ENCODE measurements around the gene RHOC.

GRCh38 chr1:112697781-112698201 lies 9.1 kb downstream of the RHOC start:
- no peak for TF ChIP-seq TAF1 (conservative IDR thresholded peaks at IDR 0.05)
- TF ChIP-seq CTCF (IDR thresholded peaks at IDR 0.05; ENCODE audit: low read depth, low read length, missing input control): no peak
- TF ChIP-seq ATF3 (IDR thresholded peaks at IDR 0.05): no peak
- TF ChIP-seq REST (IDR thresholded peaks at IDR 0.05): no peak
- TF ChIP-seq FOXA1 (IDR thresholded peaks at IDR 0.05): no peak
- no peak for TF ChIP-seq YY1 (IDR thresholded peaks at IDR 0.05)
- no peak for TF ChIP-seq EGR1 (IDR thresholded peaks at IDR 0.05; ENCODE audit: low read depth in 2 of 2)
- no peak for TF ChIP-seq HNF4G (IDR thresholded peaks at IDR 0.05)
- no peak for TF ChIP-seq ZBTB33 (IDR thresholded peaks at IDR 0.05)
- TF ChIP-seq MAX (IDR thresholded peaks at IDR 0.05): no peak
- TF ChIP-seq SP1 (IDR thresholded peaks at IDR 0.05): no peak
- TF ChIP-seq GABPA (IDR thresholded peaks at IDR 0.05 in 1 of 2, conservative IDR thresholded peaks at IDR 0.05 in 1 of 2): no peak
- TF ChIP-seq FOXA2 (IDR thresholded peaks at IDR 0.05): no peak
- no peak for TF ChIP-seq JUND (IDR thresholded peaks at IDR 0.05)

Measured in liver (tissue), 3 donors.